ENCODE measurements around the gene HLF. TPM values are rescaled to one million over a fixed set of nuclear protein-coding genes. Genes with fewer than 3 reads are reported as not detected.

The HLF gene
- total RNA-seq, 1 experiment from 2014 or later, result not detected

DNA sequence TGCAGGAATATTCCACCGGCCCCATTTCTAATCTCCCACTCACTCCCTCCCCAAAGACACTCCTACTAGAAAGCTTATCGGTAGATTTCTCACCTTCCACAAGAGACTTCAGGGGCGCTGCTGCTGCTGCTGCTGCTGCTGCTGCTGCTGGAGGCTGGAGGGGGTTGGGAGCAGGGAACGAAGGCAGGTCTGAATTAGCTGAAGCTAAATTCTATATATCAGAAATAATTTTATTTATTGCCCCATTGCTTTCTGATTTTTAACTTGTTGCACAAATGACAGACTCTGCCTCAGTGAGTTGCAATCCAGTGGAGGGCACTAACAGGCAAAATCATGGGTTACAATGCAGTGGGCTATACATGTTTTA lies 25.8 kb upstream of the HLF start:
- peaks cover 11% of the 10 kb centered on the region for H3K4me1 ChIP-seq (ENCODE audit: low read length)
- H3K27me3 ChIP-seq (ENCODE audit: low read length), result no peaks in the 10 kb centered on the region
- no peaks in the 10 kb centered on the region for H3K9me3 ChIP-seq (ENCODE audit: low read length)
- no peaks in the 10 kb centered on the region for H4K20me1 ChIP-seq (ENCODE audit: insufficient read depth, low read depth, low read length)
- H3K27ac ChIP-seq (ENCODE audit: low read length), result no peak overlapping the region
- peak overlapping the region; percentile 44; the same call in 1 of the 2 replicates for H3K9ac ChIP-seq (ENCODE audit: low read length)
- no peaks in the 10 kb centered on the region for H3K79me2 ChIP-seq (ENCODE audit: low read length)
- DNase-seq, result no peak
- peak overlapping the region; percentile 32; the same call in 1 of the 2 replicates for H2AFZ ChIP-seq (ENCODE audit: low read length)
- H3K4me2 ChIP-seq (ENCODE audit: low read depth, low read length, poor library complexity, severe bottlenecking), result peak overlapping the region; percentile 70
- no peaks in the 10 kb centered on the region for H3K9me2 ChIP-seq (replicated peaks; ENCODE audit: insufficient read depth, low read length)
- H3K36me3 ChIP-seq (ENCODE audit: insufficient read depth, low read length), result no peaks in the 10 kb centered on the region
- H3K4me3 ChIP-seq (ENCODE audit: low read length), result peak overlapping the region; percentile 49; the same call in 1 of the 2 replicates

DNA sequence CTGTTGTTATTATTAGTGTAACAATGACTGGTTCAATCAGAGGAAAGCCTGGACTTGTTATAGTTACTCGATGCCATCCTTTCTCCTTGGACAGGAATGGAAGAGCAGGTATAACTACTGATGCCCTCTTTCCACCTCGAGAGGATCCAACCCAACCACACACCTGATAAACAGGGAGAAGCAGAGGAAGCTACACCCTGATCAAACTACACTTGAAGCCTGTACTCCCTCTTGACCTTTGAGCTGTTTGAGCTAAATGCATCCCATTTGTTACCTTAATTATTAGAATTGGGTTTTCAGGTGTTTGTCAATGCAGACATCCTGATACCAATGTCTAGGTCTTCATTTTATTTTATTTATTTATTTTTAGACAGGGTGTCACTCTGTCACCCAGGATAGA lies 23.7 kb upstream of the HLF start:
- Histone ChIP-seq H3K27me3 (ENCODE audit: low read length) (no peaks in the 10 kb centered on the region), H3K4me2 (ENCODE audit: low read depth, low read length, poor library complexity, severe bottlenecking) (no peak overlapping the region), H3K4me1 (ENCODE audit: low read length) (peaks cover 11% of the 10 kb centered on the region), H4K20me1 (ENCODE audit: insufficient read depth, low read depth, low read length) (no peaks in the 10 kb centered on the region), H3K4me3 (ENCODE audit: low read length) (no peak overlapping the region), H3K9me3 (ENCODE audit: low read length) (no peaks in the 10 kb centered on the region), H2AFZ (ENCODE audit: low read length) (no peak overlapping the region), H3K9ac (ENCODE audit: low read length) (no peak overlapping the region), H3K9me2 (replicated peaks; ENCODE audit: insufficient read depth, low read length) (no peaks in the 10 kb centered on the region), H3K36me3 (ENCODE audit: insufficient read depth, low read length) (no peaks in the 10 kb centered on the region), H3K27ac (ENCODE audit: low read length) (no peak overlapping the region), H3K79me2 (ENCODE audit: low read length) (no peaks in the 10 kb centered on the region)
- DNase-seq, result no peak

DNA sequence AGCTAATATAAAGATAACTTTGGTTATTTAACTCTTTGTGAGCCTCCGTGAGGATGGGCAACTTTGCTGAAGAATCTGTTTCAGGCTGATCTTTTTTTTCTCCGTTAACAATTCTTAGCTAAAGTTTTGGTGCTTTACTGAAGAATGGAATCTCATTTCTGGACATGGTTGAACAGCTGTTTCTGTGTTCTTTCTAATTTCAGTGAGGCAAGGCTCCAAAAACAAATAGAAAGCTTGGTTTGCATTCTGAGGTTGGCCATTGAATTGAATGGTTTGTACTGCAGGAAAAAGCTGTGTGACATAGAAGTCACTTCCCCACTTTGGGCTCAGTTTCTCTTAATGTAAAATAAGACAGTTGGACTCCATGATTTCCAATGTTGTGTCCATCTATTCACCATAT lies 22.3 kb upstream of the HLF start:
- no peak overlapping the region for H3K27ac ChIP-seq (ENCODE audit: low read length)
- H2AFZ ChIP-seq (ENCODE audit: low read length), result no peak overlapping the region
- no peaks in the 10 kb centered on the region for H3K79me2 ChIP-seq (ENCODE audit: low read length)
- H3K9ac ChIP-seq (ENCODE audit: low read length), result no peak overlapping the region
- no peaks in the 10 kb centered on the region for H3K36me3 ChIP-seq (ENCODE audit: insufficient read depth, low read length)
- no peak overlapping the region for H3K4me3 ChIP-seq (ENCODE audit: low read length)
- no peaks in the 10 kb centered on the region for H3K27me3 ChIP-seq (ENCODE audit: low read length)
- no peak overlapping the region for H3K4me2 ChIP-seq (ENCODE audit: low read depth, low read length, poor library complexity, severe bottlenecking)
- no peaks in the 10 kb centered on the region for H3K9me2 ChIP-seq (replicated peaks; ENCODE audit: insufficient read depth, low read length)
- no peaks in the 10 kb centered on the region for H3K9me3 ChIP-seq (ENCODE audit: low read length)
- H3K4me1 ChIP-seq (ENCODE audit: low read length), result peaks cover 11% of the 10 kb centered on the region
- H4K20me1 ChIP-seq (ENCODE audit: insufficient read depth, low read depth, low read length), result no peaks in the 10 kb centered on the region
- no peak for DNase-seq

GRCh38 chr17:55245986-55246385 lies 18.8 kb upstream of the HLF start:
- no peaks in the 10 kb centered on the region for H3K9me2 ChIP-seq (replicated peaks; ENCODE audit: insufficient read depth, low read length)
- no peaks in the 10 kb centered on the region for H4K20me1 ChIP-seq (ENCODE audit: insufficient read depth, low read depth, low read length)
- no peaks in the 10 kb centered on the region for H3K9me3 ChIP-seq (ENCODE audit: low read length)
- no peaks in the 10 kb centered on the region for H3K79me2 ChIP-seq (ENCODE audit: low read length)
- no peaks in the 10 kb centered on the region for H3K27me3 ChIP-seq (ENCODE audit: low read length)
- H3K4me1 ChIP-seq (ENCODE audit: low read length), result no peaks in the 10 kb centered on the region
- no peak overlapping the region for H3K27ac ChIP-seq (ENCODE audit: low read length)
- no peak for DNase-seq
- H3K9ac ChIP-seq (ENCODE audit: low read length), result no peak overlapping the region
- no peak overlapping the region for H3K4me2 ChIP-seq (ENCODE audit: low read depth, low read length, poor library complexity, severe bottlenecking)
- no peak overlapping the region for H2AFZ ChIP-seq (ENCODE audit: low read length)
- no peak overlapping the region for H3K4me3 ChIP-seq (ENCODE audit: low read length)
- no peaks in the 10 kb centered on the region for H3K36me3 ChIP-seq (ENCODE audit: insufficient read depth, low read length)

GRCh38 chr17:55246583-55246982 lies 18.2 kb upstream of the HLF start:
- DNase-seq, result no peak
- H3K9me2 ChIP-seq (replicated peaks; ENCODE audit: insufficient read depth, low read length), result no peaks in the 10 kb centered on the region
- H3K4me1 ChIP-seq (ENCODE audit: low read length), result no peaks in the 10 kb centered on the region
- H3K9ac ChIP-seq (ENCODE audit: low read length), result no peak overlapping the region
- no peaks in the 10 kb centered on the region for H3K27me3 ChIP-seq (ENCODE audit: low read length)
- H3K79me2 ChIP-seq (ENCODE audit: low read length), result no peaks in the 10 kb centered on the region
- no peaks in the 10 kb centered on the region for H3K36me3 ChIP-seq (ENCODE audit: insufficient read depth, low read length)
- no peak overlapping the region for H3K4me3 ChIP-seq (ENCODE audit: low read length)
- no peak overlapping the region for H2AFZ ChIP-seq (ENCODE audit: low read length)
- no peaks in the 10 kb centered on the region for H4K20me1 ChIP-seq (ENCODE audit: insufficient read depth, low read depth, low read length)
- H3K27ac ChIP-seq (ENCODE audit: low read length), result no peak overlapping the region
- no peak overlapping the region for H3K4me2 ChIP-seq (ENCODE audit: low read depth, low read length, poor library complexity, severe bottlenecking)
- H3K9me3 ChIP-seq (ENCODE audit: low read length), result no peaks in the 10 kb centered on the region

DNA sequence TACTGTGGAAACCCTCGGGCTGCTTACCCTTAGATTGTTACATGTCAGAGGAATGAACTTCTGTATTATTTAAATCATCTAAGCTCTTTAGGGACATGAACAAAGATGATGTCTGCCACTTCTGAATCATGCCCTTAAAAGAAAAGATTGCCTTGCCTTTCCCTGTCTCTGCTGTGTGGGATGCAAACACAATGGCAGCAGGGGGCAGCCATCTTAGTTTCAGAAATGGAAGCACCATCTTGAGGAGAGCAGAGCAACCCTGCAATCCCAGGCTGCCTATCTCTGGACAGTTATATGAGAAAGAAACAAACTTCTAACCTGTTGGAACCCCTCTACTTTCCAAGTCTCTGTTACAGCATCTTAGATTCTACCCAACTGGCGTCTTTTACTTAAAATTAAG lies 16.7 kb upstream of the HLF start:
- Histone ChIP-seq H4K20me1 (ENCODE audit: insufficient read depth, low read depth, low read length) (no peaks in the 10 kb centered on the region), H3K9me2 (replicated peaks; ENCODE audit: insufficient read depth, low read length) (no peaks in the 10 kb centered on the region), H3K4me1 (ENCODE audit: low read length) (no peaks in the 10 kb centered on the region), H3K27ac (ENCODE audit: low read length) (no peak overlapping the region), H3K4me2 (ENCODE audit: low read depth, low read length, poor library complexity, severe bottlenecking) (no peak overlapping the region), H3K36me3 (ENCODE audit: insufficient read depth, low read length) (no peaks in the 10 kb centered on the region), H3K4me3 (ENCODE audit: low read length) (no peak overlapping the region), H2AFZ (ENCODE audit: low read length) (0 out of 2 replicates have a peak overlapping the region, but pooled peaks have one; percentile 32), H3K9ac (ENCODE audit: low read length) (no peak overlapping the region), H3K9me3 (ENCODE audit: low read length) (no peaks in the 10 kb centered on the region), H3K79me2 (ENCODE audit: low read length) (no peaks in the 10 kb centered on the region), H3K27me3 (ENCODE audit: low read length) (no peaks in the 10 kb centered on the region)
- no peak for DNase-seq

DNA sequence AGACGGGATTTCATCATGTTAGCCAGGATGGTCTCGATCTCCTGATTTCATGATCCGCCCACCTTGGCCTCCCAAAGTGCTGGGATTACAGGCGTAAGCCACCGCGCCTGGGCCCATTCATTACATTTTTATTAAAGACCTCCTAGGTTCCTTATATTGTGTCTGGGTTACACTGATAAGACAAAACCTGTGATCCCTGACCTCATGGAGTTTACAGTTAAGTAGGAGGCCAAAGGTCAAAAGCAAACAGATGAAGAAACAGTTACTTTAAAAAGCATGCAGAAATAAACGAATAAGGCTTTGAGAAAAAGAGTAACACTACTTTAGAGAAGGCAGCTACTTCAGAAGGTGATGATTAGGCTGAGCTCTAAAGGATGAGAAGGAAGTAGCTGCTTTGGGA lies 14.9 kb upstream of the HLF start:
- no peaks in the 10 kb centered on the region for H3K27me3 ChIP-seq (ENCODE audit: low read length)
- no peak overlapping the region for H3K4me3 ChIP-seq (ENCODE audit: low read length)
- H4K20me1 ChIP-seq (ENCODE audit: insufficient read depth, low read depth, low read length), result no peaks in the 10 kb centered on the region

GRCh38 chr17:55254375-55254774 lies 10.4 kb upstream of the HLF start:
- no peak for DNase-seq
- no peak overlapping the region for H3K4me2 ChIP-seq (ENCODE audit: low read depth, low read length, poor library complexity, severe bottlenecking)
- H3K79me2 ChIP-seq (ENCODE audit: low read length), result no peaks in the 10 kb centered on the region
- no peaks in the 10 kb centered on the region for H3K27me3 ChIP-seq (ENCODE audit: low read length)
- no peaks in the 10 kb centered on the region for H3K9me2 ChIP-seq (replicated peaks; ENCODE audit: insufficient read depth, low read length)
- no peaks in the 10 kb centered on the region for H4K20me1 ChIP-seq (ENCODE audit: insufficient read depth, low read depth, low read length)
- H3K4me1 ChIP-seq (ENCODE audit: low read length), result peaks cover 6% of the 10 kb centered on the region
- H3K27ac ChIP-seq (ENCODE audit: low read length), result no peak overlapping the region
- H2AFZ ChIP-seq (ENCODE audit: low read length), result no peak overlapping the region
- no peaks in the 10 kb centered on the region for H3K36me3 ChIP-seq (ENCODE audit: insufficient read depth, low read length)
- H3K9me3 ChIP-seq (ENCODE audit: low read length), result no peaks in the 10 kb centered on the region
- no peak overlapping the region for H3K4me3 ChIP-seq (ENCODE audit: low read length)
- H3K9ac ChIP-seq (ENCODE audit: low read length), result no peak overlapping the region

More for the DNA sequence above, 14.9 kb upstream of the HLF start:
- H3K9ac ChIP-seq (ENCODE audit: low read length), result no peak overlapping the region
- H3K4me2 ChIP-seq (ENCODE audit: low read depth, low read length, poor library complexity, severe bottlenecking), result no peak overlapping the region
- H2AFZ ChIP-seq (ENCODE audit: low read length), result no peak overlapping the region
- no peaks in the 10 kb centered on the region for H3K9me2 ChIP-seq (replicated peaks; ENCODE audit: insufficient read depth, low read length)
- H3K27ac ChIP-seq (ENCODE audit: low read length), result no peak overlapping the region
- H3K36me3 ChIP-seq (ENCODE audit: insufficient read depth, low read length), result no peaks in the 10 kb centered on the region
- H3K4me1 ChIP-seq (ENCODE audit: low read length), result no peaks in the 10 kb centered on the region
- no peaks in the 10 kb centered on the region for H3K9me3 ChIP-seq (ENCODE audit: low read length)
- DNase-seq, result no peak
- H3K79me2 ChIP-seq (ENCODE audit: low read length), result no peaks in the 10 kb centered on the region

- Histone ChIP-seq H3K27me3 (ENCODE audit: low read length) (no peaks in the 10 kb centered on the region), H3K27ac (ENCODE audit: low read length) (no peak overlapping the region), H2AFZ (ENCODE audit: low read length) (no peak overlapping the region), H3K4me1 (ENCODE audit: low read length) (peaks cover 6% of the 10 kb centered on the region), H3K36me3 (ENCODE audit: insufficient read depth, low read length) (no peaks in the 10 kb centered on the region), H4K20me1 (ENCODE audit: insufficient read depth, low read depth, low read length) (no peaks in the 10 kb centered on the region), H3K4me2 (ENCODE audit: low read depth, low read length, poor library complexity, severe bottlenecking) (no peak overlapping the region), H3K9me2 (replicated peaks; ENCODE audit: insufficient read depth, low read length) (no peaks in the 10 kb centered on the region), H3K9ac (ENCODE audit: low read length) (no peak overlapping the region), H3K79me2 (ENCODE audit: low read length) (no peaks in the 10 kb centered on the region), H3K4me3 (ENCODE audit: low read length) (no peak overlapping the region), H3K9me3 (ENCODE audit: low read length) (no peaks in the 10 kb centered on the region)
- no peak for DNase-seq
These were observed 6.1 kb upstream of the HLF start for GRCh38 chr17:55258578-55259135.

Data from Karpas-422 (cell line).